Stomach smooth muscle (tissue), 2 donors: ENCODE measurements around the gene CMTM2.

Experiments used
- H3K27ac ChIP-seq: one replicate; pipeline ENCODE4 v1.7.0; 2013; ENCODE audit warnings: mild to moderate bottlenecking, low read length, inconsistent platforms
- H3K27me3 ChIP-seq, 2 donors: one replicate each; pipeline ENCODE4 v1.7.0; 2013; ENCODE audit warnings: low read length in 2 of 2; ENCODE audit not compliant: insufficient read depth in 2 of 2, control insufficient read depth in 1 of 2
- H3K36me3 ChIP-seq, 2 donors: one replicate each; pipeline ENCODE4 v1.7.0; 2013; ENCODE audit warnings: low read length in 2 of 2; ENCODE audit not compliant: control insufficient read depth in 2 of 2, insufficient read depth in 2 of 2
- H3K4me1 ChIP-seq: one replicate; pipeline ENCODE4 v1.7.0; 2013; ENCODE audit warnings: low read length; ENCODE audit not compliant: control insufficient read depth, insufficient read depth
- H3K4me3 ChIP-seq, 2 donors: one replicate each; pipeline ENCODE4 v1.7.0; 2013; ENCODE audit warnings: low read length in 2 of 2
- H3K9ac ChIP-seq, 2 donors: one replicate each; pipeline ENCODE4 v1.7.0; 2013; ENCODE audit warnings: low read length in 2 of 2, mild to moderate bottlenecking in 1 of 2
- H3K9me3 ChIP-seq, 2 donors: one replicate each; pipeline ENCODE4 v1.7.0; 2013; ENCODE audit warnings: low read length in 2 of 2; ENCODE audit not compliant: control insufficient read depth in 2 of 2
- donor health status: healthy.
- donor health status: Pancreatic carcinoma.

Gene CMTM2

GRCh38 chr16:66598111-66598510 is 18.8 kb downstream of the CMTM2 start:
- H3K36me3 ChIP-seq: no peaks in the 10 kb centered on the region
- no peak overlapping the region for H3K27ac ChIP-seq
- no peak overlapping the region for H3K9ac ChIP-seq
- peaks cover 0 to 4% of the 10 kb centered on the region in 2 donors for H3K9me3 ChIP-seq
- no peak overlapping the region for H3K4me3 ChIP-seq
- no peaks in the 10 kb centered on the region for H3K4me1 ChIP-seq
- peaks cover 10 to 14% of the 10 kb centered on the region in 2 donors for H3K27me3 ChIP-seq

GRCh38 chr16:66599726-66600125 is 20.5 kb downstream of the CMTM2 start:
- Histone ChIP-seq H3K36me3 (no peaks in the 10 kb centered on the region), H3K9ac (no peak overlapping the region), H3K27me3 (peaks cover 15 to 18% of the 10 kb centered on the region in 2 donors), H3K27ac (no peak overlapping the region), H3K9me3 (no peaks in the 10 kb centered on the region), H3K4me3 (no peak overlapping the region), H3K4me1 (peaks cover 4% of the 10 kb centered on the region)

- no peaks in the 10 kb centered on the region for H3K9me3 ChIP-seq
- H3K4me1 ChIP-seq: peaks cover 7% of the 10 kb centered on the region
- peaks cover 13 to 18% of the 10 kb centered on the region in 2 donors for H3K27me3 ChIP-seq
- H3K36me3 ChIP-seq: no peaks in the 10 kb centered on the region
- H3K9ac ChIP-seq: no peak overlapping the region
- no peak overlapping the region for H3K4me3 ChIP-seq
- H3K27ac ChIP-seq: no peak overlapping the region
Measured at GRCh38 chr16:66600477-66600876, 21.2 kb downstream of the CMTM2 start.

- peaks cover 13% of the 10 kb centered on the region for H3K4me1 ChIP-seq
- no peaks in the 10 kb centered on the region for H3K36me3 ChIP-seq
- no peaks in the 10 kb centered on the region for H3K9me3 ChIP-seq
- H3K9ac ChIP-seq: no peak overlapping the region
- peaks cover 13 to 18% of the 10 kb centered on the region in 2 donors for H3K27me3 ChIP-seq
- no peak overlapping the region for H3K27ac ChIP-seq
- no peak overlapping the region for H3K4me3 ChIP-seq
Measured at GRCh38 chr16:66601471-66601870, 22.2 kb downstream of the CMTM2 start.

GRCh38 chr16:66603537-66604375 is 24.5 kb downstream of the CMTM2 start:
- Histone ChIP-seq H3K4me1 (peaks cover 20% of the 10 kb centered on the region), H3K27ac (no peak overlapping the region), H3K27me3 (peaks cover 13 to 18% of the 10 kb centered on the region in 2 donors), H3K9me3 (no peaks in the 10 kb centered on the region), H3K4me3 (peak overlapping the region; percentile 63 to 74), H3K36me3 (no peaks in the 10 kb centered on the region), H3K9ac (peak overlapping the region in 1 of 2 donors; percentile 26)

GRCh38 chr16:66604376-66605176 is 25.3 kb downstream of the CMTM2 start, which contains the start of gene CMTM3:
Gene CMTM3, plus strand, starts transcription at chr16:66604704. Its CDS starts 102 bp downstream, at chr16:66604806.
- Histone ChIP-seq H3K4me1 (peaks cover 22% of the 10 kb centered on the region), H3K36me3 (peaks cover 0 to under 1% of the 10 kb centered on the region in 2 donors), H3K9ac (peak within 1 kb of the TSS in 1 of 2 donors; percentile 58), H3K27me3 (peaks cover 13 to 18% of the 10 kb centered on the region in 2 donors), H3K4me3 (peak within 1 kb of the TSS; percentile 63 to 74), H3K27ac (peak within 1 kb of the TSS; percentile 37), H3K9me3 (no peaks in the 10 kb centered on the region)

- Histone ChIP-seq H3K4me1 (peaks cover 22% of the 10 kb centered on the region), H3K36me3 (peaks cover 0 to 5% of the 10 kb centered on the region in 2 donors), H3K27ac (peak overlapping the region; percentile 37), H3K9ac (peak overlapping the region in 1 of 2 donors; percentile 58), H3K27me3 (peaks cover 13 to 16% of the 10 kb centered on the region in 2 donors), H3K9me3 (no peaks in the 10 kb centered on the region), H3K4me3 (peak overlapping the region; percentile 12 to 74)
Measured at GRCh38 chr16:66605177-66605978, 26.1 kb downstream of the CMTM2 start.

GRCh38 chr16:66605979-66606751 is 26.9 kb downstream of the CMTM2 start:
- Histone ChIP-seq H3K9ac (peak overlapping the region in 1 of 2 donors; percentile 44), H3K4me1 (peaks cover 22% of the 10 kb centered on the region), H3K9me3 (no peaks in the 10 kb centered on the region), H3K4me3 (peak overlapping the region in 1 of 2 donors; percentile 74), H3K36me3 (peaks cover 0 to 7% of the 10 kb centered on the region in 2 donors), H3K27ac (peak overlapping the region; percentile 37), H3K27me3 (peaks cover 13 to 15% of the 10 kb centered on the region in 2 donors)

GRCh38 chr16:66608241-66609138 is 29.2 kb downstream of the CMTM2 start:
- peak overlapping the region in 1 of 2 donors; percentile 29 for H3K9ac ChIP-seq
- peaks cover 0 to 12% of the 10 kb centered on the region in 2 donors for H3K36me3 ChIP-seq
- H3K27me3 ChIP-seq: peaks cover 4 to 5% of the 10 kb centered on the region in 2 donors
- no peaks in the 10 kb centered on the region for H3K9me3 ChIP-seq
- H3K4me3 ChIP-seq: no peak overlapping the region
- peaks cover 22% of the 10 kb centered on the region for H3K4me1 ChIP-seq
- peak overlapping the region; percentile 41 for H3K27ac ChIP-seq
